Spinal cord (tissue), 10 donors: ENCODE results near the gene OR52M1. TPM values are rescaled to one million over a fixed set of nuclear protein-coding genes. Genes with fewer than 3 reads are reported as not detected.

Experiments
- DNase-seq, 6 donors: peaks; one replicate each; pipeline versions ENCODE4 v3.0.0 to v3.0.0-alpha.2; 2013 to 2015; ENCODE audit warnings: low spot score in 6 of 6, low read depth in 4 of 6
- H3K27ac ChIP-seq: one replicate; pipeline ENCODE4 v1.5.1; 2013; ENCODE audit warnings: low read depth, low read length, control low read depth
- H3K27me3 ChIP-seq: one replicate; pipeline ENCODE4 v1.6.1; 2013; ENCODE audit warnings: low read length; ENCODE audit not compliant: control insufficient read depth, insufficient read depth
- H3K36me3 ChIP-seq: one replicate; pipeline ENCODE4 v1.6.1; 2013; ENCODE audit warnings: low read length; ENCODE audit not compliant: control insufficient read depth, insufficient read depth
- H3K4me1 ChIP-seq: one replicate; pipeline ENCODE4 v1.6.1; 2013; ENCODE audit warnings: low read length; ENCODE audit not compliant: control insufficient read depth, insufficient read depth
- H3K4me3 ChIP-seq: one replicate; pipeline ENCODE4 v1.5.1; 2013; ENCODE audit warnings: low read depth, low read length, control low read depth
- H3K9me3 ChIP-seq: one replicate; pipeline ENCODE4 v1.6.1; 2013; ENCODE audit warnings: low read length; ENCODE audit not compliant: control insufficient read depth, insufficient read depth
- WGBS: methylation state at CpG from one replicate; pipeline ENCODE4 v1.1.5; 2013; ENCODE audit warnings: missing lambda C conversion rate; ENCODE audit not compliant: insufficient coverage; 5-methylcytosine and 5-hydroxymethylcytosine counted together
- long read RNA-seq, 4 donors: transcript quantifications; one replicate each; lab custom pipeline, GENCODE V29; 2026
- polyA plus RNA-seq, 2 donors: library from polyadenylated mRNA; unstranded; fragments of 120-200 nt; gene quantifications; one replicate each; pipeline ENCODE4 v1.2.1, GENCODE V29; 2013; ENCODE audit not compliant: insufficient read length in 2 of 2
- total RNA-seq, 2 donors: library from RNA; depleted of rRNA in 1 of 2; stranded (reverse); fragments of 120-200 nt in 1 of 2; fragments of >200 nt in 1 of 2; gene quantifications; one replicate each; pipeline versions ENCODE4 v1.2.3 to v1.2.4, GENCODE V29; 2013 to 2014
- donor health status: healthy.

The OR52M1 gene, protein sequence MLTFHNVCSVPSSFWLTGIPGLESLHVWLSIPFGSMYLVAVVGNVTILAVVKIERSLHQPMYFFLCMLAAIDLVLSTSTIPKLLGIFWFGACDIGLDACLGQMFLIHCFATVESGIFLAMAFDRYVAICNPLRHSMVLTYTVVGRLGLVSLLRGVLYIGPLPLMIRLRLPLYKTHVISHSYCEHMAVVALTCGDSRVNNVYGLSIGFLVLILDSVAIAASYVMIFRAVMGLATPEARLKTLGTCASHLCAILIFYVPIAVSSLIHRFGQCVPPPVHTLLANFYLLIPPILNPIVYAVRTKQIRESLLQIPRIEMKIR
- total RNA-seq (not detected), polyA plus RNA-seq (not detected)
- long read RNA-seq, donor 1, result 0 reads
- long read RNA-seq, donor 2, result 0 reads
- long read RNA-seq, donor 3, result 0 reads
- long read RNA-seq, donor 4, result 0 reads

DNA sequence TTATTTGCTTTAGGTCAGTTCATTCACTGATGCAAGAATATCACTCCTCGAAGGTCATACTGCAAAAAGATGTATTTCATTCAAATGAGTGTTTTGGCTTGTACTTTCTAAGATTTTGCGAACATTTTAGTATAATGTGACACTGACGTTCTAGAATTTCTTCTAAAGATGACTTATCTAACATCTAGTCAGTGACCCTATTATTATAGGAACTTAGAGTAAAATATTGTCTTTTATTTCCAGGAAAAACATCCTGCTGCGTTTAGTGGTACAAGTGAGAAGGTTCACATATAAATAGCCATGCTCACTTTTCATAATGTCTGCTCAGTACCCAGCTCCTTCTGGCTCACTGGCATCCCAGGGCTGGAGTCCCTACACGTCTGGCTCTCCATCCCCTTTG, at the start of gene OR52M1:
TSS of gene OR52M1 (plus strand) at position 301 of the 400 bp plus-strand sequence. CDS start at position 301, 0 bp downstream.
- H3K36me3 ChIP-seq, result no peaks in the 10 kb centered on the region
- no peaks in the 10 kb centered on the region for H3K27me3 ChIP-seq
- H3K4me3 ChIP-seq, result no peak within 1 kb of the TSS
- H3K9me3 ChIP-seq, result no peaks in the 10 kb centered on the region
- no peak within 1 kb of the TSS for H3K27ac ChIP-seq
- H3K4me1 ChIP-seq, result no peaks in the 10 kb centered on the region
- DNase-seq, result no peak
- WGBS, result no CpG with 5 or more reads among the region's 5 CpGs

DNA sequence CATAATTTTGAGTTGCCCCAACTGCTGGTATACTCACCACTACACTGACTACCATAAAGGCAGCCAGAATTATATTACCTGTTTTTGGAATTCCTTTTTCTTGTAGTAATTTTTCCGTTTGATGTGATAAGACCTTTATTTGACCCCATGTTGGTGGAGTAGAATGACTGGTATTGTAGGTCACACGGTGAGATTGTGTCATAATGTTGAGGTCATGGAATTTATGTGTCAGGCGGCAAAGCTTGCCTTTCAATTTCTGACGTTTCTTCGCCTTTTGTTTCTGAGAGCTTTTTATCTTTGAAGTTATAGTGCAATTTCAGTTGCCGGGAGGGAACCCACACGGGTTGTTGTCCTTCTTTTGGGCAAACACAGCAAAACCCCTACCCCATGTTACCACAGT, 49.5 kb upstream of the OR52M1 start:
- no peak for DNase-seq
- H3K27ac ChIP-seq, result no peak overlapping the region
- no peak overlapping the region for H3K4me3 ChIP-seq
- no peaks in the 10 kb centered on the region for H3K36me3 ChIP-seq
- peaks cover 2% of the 10 kb centered on the region for H3K9me3 ChIP-seq
- no peaks in the 10 kb centered on the region for H3K27me3 ChIP-seq
- H3K4me1 ChIP-seq, result no peaks in the 10 kb centered on the region
- WGBS, result 56% methylated on average over 3 of the region's 7 CpGs

DNA sequence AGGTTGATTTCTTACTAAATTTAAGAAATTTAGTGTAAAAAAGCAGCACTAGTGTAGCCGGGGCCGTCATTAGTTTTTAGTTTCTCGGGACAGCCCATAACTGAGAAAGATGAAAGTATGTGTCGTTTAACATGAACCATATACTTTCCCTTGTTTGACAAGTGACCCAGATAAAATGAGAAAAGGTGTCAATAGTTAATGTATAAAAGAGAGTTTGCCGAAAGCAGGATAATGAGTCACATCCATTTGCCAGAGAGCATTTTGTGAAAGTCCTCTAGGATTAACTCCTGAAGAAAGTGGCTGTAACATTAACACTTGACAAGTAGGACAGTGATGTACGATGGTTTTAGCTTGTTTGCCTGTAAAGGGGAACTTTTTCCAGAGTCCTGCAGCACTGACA, 49.0 kb upstream of the OR52M1 start:
- Histone ChIP-seq H3K36me3 (no peaks in the 10 kb centered on the region), H3K27me3 (no peaks in the 10 kb centered on the region), H3K4me1 (no peaks in the 10 kb centered on the region), H3K27ac (no peak overlapping the region), H3K9me3 (peaks cover 2% of the 10 kb centered on the region), H3K4me3 (no peak overlapping the region)
- peak in 1 of 6 donors; percentile 27 for DNase-seq
- 34% methylated on average over 2 of the region's 6 CpGs for WGBS

DNA sequence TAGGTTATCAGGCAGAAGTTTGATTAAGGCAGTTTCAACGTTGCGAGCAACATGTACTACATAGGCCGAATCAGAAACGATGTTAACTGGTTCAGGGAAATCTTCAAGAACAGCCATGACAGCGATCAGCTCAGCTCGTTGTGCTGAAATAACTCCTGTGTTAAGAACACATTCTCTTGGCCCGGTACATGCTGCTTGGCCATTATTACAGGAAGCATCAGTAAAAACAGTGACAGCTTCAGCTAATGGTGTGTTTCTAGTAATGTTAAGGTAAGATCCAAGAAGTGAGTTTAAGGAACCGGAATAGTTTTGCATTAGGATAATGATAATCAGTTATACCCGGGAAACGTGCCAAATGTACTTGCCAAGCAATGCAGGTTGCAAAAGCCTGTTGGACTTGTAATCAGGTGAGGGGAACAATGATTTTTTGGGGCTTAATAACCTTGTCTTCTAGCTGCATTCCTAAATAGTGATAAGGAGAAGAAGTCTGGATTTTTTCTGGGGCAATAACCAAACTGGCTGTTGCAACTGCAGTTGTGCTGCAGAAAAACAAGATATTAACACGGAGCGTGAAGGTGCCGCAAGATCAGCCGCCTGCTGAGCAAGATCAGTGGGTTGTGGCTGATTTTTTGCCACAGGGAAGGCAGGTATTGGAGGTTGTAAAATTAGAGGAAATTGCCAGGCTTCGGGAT, 48.3 kb upstream of the OR52M1 start:
- H3K4me3 ChIP-seq, result no peak overlapping the region
- no peaks in the 10 kb centered on the region for H3K27me3 ChIP-seq
- H3K9me3 ChIP-seq, result peaks cover 2% of the 10 kb centered on the region
- 61% methylated on average over 15 of the region's 15 CpGs for WGBS
- H3K36me3 ChIP-seq, result no peaks in the 10 kb centered on the region
- H3K27ac ChIP-seq, result no peak overlapping the region
- DNase-seq, result peak in 2 of 6 donors; percentile 11 to 56
- H3K4me1 ChIP-seq, result no peaks in the 10 kb centered on the region

DNA sequence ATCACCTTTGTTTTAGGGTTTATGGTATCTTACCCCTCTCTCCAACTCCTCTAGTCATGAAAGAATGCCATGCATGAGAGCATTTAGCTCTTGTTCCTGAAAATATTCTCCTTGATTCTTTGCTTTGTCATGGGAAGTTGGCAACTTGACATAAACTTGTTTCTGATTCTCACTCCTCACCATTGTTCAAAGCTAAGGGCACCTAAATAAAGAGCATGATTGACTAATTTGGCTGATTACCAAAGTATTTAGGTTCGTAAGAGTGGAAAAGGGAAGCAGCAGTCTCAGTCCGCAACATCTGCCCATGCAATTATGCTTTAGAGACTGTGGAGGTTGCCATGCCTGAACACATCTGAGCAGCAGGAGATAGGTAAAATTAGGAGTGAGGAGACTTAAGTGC, 36.1 kb upstream of the OR52M1 start:
- 58% methylated on average over 2 of the region's 2 CpGs for WGBS
- no peaks in the 10 kb centered on the region for H3K27me3 ChIP-seq

DNA sequence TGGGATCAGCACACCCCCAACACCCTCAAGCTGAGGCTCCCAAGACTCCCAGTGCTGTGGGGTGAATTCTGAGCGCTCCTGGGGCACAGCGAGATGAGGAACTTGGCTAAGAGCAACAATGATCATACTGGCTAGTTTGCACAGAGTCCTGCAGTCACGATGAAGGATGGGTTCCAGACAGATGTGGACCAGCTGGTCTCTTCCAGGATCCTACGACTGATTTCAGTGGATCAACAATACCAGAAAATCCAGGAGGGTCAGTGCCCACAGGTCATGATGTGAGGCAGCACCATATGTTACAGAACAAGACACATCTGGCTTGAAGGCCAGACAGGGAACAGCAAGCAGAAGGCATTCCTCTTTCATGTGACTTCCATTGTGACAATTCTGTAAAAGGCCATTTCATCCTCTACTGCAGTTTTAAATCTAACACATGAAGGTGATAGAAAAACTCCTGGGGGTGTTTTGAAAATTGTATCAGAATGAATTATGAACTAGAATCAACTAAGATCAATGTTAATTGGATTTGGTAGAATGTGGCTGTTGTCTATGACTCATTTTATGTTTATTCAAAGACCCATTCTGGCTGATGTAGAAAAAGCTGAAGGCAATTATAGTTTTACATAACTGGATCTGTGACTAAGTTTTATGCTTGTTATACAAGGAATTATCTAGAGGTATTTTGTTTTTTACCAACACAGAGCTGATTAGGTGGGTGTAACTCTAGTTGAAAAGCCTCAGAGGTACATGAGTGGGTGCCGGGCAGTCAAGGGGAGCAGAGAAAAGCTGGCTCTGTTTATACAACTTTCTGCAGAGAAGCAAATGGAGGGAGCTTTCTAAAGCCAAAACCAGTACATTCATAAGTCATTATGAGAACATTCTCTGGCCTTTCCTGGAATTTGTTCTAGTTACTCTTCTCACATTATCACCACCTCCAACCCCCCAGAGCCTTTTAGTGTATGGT, 33.4 kb upstream of the OR52M1 start:
- no peaks in the 10 kb centered on the region for H3K36me3 ChIP-seq
- 73% methylated on average over 5 of the region's 5 CpGs for WGBS
- no peaks in the 10 kb centered on the region for H3K4me1 ChIP-seq

More for the DNA sequence above, 36.1 kb upstream of the OR52M1 start:
- peak in 1 of 6 donors; percentile 25 for DNase-seq
- no peak overlapping the region for H3K4me3 ChIP-seq
- H3K9me3 ChIP-seq, result no peaks in the 10 kb centered on the region
- no peaks in the 10 kb centered on the region for H3K36me3 ChIP-seq
- H3K27ac ChIP-seq, result no peak overlapping the region
- H3K4me1 ChIP-seq, result no peaks in the 10 kb centered on the region

DNA sequence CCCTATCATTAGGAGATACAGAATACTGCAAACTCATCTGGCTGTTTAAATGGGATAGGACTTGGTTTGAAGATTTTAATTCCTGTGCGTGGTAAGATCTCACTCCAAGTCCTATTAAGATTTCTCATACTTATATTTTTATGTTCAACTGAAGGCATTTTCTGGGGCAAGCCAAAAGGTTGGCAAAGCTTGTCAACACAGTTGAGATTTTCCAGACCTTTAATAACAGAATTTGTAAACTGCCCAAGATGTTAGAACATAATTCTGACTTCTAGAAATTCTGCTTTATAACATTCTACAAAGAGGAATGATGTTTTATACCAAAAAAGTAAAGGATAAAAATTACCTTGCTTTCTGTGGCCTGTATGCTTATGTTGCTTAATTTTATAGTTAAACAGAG, 30.8 kb upstream of the OR52M1 start:
- no peaks in the 10 kb centered on the region for H3K27me3 ChIP-seq
- no peak for DNase-seq
- no peak overlapping the region for H3K4me3 ChIP-seq
- no peaks in the 10 kb centered on the region for H3K4me1 ChIP-seq
- no peak overlapping the region for H3K27ac ChIP-seq
- no CpG with 5 or more reads among the region's 1 CpG for WGBS
- no peaks in the 10 kb centered on the region for H3K9me3 ChIP-seq
- H3K36me3 ChIP-seq, result no peaks in the 10 kb centered on the region

More for the DNA sequence above, 33.4 kb upstream of the OR52M1 start:
- H3K4me3 ChIP-seq, result no peak overlapping the region
- H3K27ac ChIP-seq, result no peak overlapping the region
- no peaks in the 10 kb centered on the region for H3K27me3 ChIP-seq
- no peak for DNase-seq
- H3K9me3 ChIP-seq, result no peaks in the 10 kb centered on the region

DNA sequence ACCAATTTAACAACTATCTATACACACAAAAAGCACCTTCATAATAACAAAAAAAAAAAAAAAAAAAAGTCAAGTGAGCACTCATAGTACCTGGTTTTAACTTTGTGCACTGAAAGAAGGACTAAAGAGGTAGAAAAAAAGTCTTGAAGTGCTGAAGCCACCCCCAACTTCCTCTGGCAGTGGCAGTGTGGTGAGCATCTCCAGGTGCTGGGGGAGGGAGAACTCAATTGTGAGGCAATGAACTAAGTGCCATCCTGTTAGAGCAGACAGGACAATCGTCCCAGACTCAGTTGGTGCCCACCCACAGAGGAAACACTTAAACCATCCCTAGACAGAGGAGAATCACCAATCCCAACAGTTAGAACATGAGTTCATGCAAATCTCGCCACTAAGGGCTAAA, 22.7 kb upstream of the OR52M1 start:
- WGBS, result 35% methylated on average over 2 of the region's 2 CpGs
- Histone ChIP-seq H3K4me3 (no peak overlapping the region), H3K36me3 (no peaks in the 10 kb centered on the region), H3K27me3 (no peaks in the 10 kb centered on the region), H3K9me3 (no peaks in the 10 kb centered on the region), H3K4me1 (no peaks in the 10 kb centered on the region), H3K27ac (no peak overlapping the region)
- DNase-seq, result no peak

DNA sequence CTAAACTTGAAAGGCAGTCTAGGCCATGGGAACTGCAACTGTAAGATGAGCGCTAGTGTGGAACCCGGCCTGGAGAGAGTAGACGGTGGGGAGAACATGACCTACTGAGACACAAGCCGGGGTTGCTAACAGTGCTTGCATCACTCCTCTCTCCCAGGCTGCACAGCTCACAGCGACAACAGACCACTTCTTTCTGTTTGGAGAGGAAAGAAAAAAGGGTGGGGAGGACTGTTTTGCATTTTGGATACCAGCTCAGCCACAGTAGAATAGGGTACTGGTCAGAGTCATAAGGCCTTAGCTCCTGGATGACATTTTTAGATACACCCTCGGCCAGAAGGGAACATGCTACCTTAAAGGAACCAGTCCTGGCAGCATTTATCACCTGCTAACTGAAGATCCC, 22.2 kb upstream of the OR52M1 start:
- no peaks in the 10 kb centered on the region for H3K9me3 ChIP-seq

More for the DNA sequence above, 22.2 kb upstream of the OR52M1 start:
- Histone ChIP-seq H3K4me1 (no peaks in the 10 kb centered on the region), H3K27me3 (no peaks in the 10 kb centered on the region), H3K27ac (no peak overlapping the region), H3K4me3 (no peak overlapping the region), H3K36me3 (no peaks in the 10 kb centered on the region)
- no peak for DNase-seq
- WGBS, result 86% methylated on average over 2 of the region's 6 CpGs
